Fibroblast of villous mesenchyme (primary cell): ENCODE measurements around the gene CH25H. TPM values are rescaled to one million over a fixed set of nuclear protein-coding genes. Genes with fewer than 3 reads are reported as not detected.

Source experiments
- DNase-seq: peaks from one replicate; pipeline ENCODE4 v3.0.0-alpha.2; 2010; ENCODE audit warnings: low read depth
- H3K4me3 ChIP-seq: 2 replicates; pipeline ENCODE4 v1.5.1; 2011; ENCODE audit warnings: low read depth, mild to moderate bottlenecking, low read length
- CTCF ChIP-seq: IDR thresholded peaks from 2 replicates; pipeline ENCODE4 v1.5.1; 2012; ENCODE audit warnings: low read depth, mild to moderate bottlenecking, low read length; ENCODE audit not compliant: insufficient read depth
- total RNA-seq: library from RNA; depleted of rRNA; stranded (reverse); fragments of >200 nt; gene quantifications from 2 replicates; pipeline ENCODE4 v1.2.3, GENCODE V29; 2012

The CH25H gene
- total RNA-seq, 1 donor, result under 0.01 TPM

- TF ChIP-seq CTCF, result peak; percentile 66
- peak; percentile 75 for DNase-seq
- H3K4me3 ChIP-seq, result no peak overlapping the region
These were observed 10.2 kb upstream of the CH25H start for GRCh38 chr10:89217057-89217990.

- DNase-seq, result no peak
- no peak overlapping the region for H3K4me3 ChIP-seq
- TF ChIP-seq CTCF, result no peak
These were observed 8.9 kb upstream of the CH25H start for GRCh38 chr10:89216056-89216455.

GRCh38 chr10:89215511-89215910 lies 8.4 kb upstream of the CH25H start:
- no peak for DNase-seq
- H3K4me3 ChIP-seq, result no peak overlapping the region
- TF ChIP-seq CTCF, result no peak

GRCh38 chr10:89214566-89215165 lies 7.5 kb upstream of the CH25H start:
- H3K4me3 ChIP-seq, result no peak overlapping the region
- no peak for TF ChIP-seq CTCF
- no peak for DNase-seq

- peak; percentile 53 for TF ChIP-seq CTCF
- DNase-seq, result peak; percentile 58
- H3K4me3 ChIP-seq, result no peak overlapping the region
These were observed 6.2 kb upstream of the CH25H start for GRCh38 chr10:89213191-89213808.

GRCh38 chr10:89210794-89211425 lies 3.8 kb upstream of the CH25H start:
- H3K4me3 ChIP-seq, result no peak overlapping the region
- TF ChIP-seq CTCF, result no peak
- no peak for DNase-seq
